ENCODE results near the gene CFAP54.

CFAP54 gene

DNA sequence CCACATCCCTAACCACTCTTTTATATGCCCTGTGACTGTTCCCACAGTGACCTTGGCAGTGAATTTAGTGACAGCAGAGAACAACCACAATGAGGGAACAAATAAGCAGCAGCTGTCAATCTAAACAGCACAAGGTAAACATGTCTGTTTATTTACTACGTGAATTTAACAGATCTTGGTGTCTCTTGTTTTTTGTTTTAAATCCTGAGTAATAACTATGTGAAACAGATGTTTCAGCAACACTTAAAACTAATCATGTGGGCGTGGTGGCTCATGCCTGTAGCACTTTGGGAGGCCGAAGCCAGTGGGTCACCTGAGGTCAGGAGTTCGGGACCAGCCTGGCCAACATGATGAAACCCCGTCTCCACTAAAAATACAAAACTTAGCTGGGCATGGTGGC lies 17.0 kb upstream of the CFAP54 start:
- DNase-seq (ENCODE audit: low read depth, low spot score) = no peak
- TF ChIP-seq, protein P1, sequence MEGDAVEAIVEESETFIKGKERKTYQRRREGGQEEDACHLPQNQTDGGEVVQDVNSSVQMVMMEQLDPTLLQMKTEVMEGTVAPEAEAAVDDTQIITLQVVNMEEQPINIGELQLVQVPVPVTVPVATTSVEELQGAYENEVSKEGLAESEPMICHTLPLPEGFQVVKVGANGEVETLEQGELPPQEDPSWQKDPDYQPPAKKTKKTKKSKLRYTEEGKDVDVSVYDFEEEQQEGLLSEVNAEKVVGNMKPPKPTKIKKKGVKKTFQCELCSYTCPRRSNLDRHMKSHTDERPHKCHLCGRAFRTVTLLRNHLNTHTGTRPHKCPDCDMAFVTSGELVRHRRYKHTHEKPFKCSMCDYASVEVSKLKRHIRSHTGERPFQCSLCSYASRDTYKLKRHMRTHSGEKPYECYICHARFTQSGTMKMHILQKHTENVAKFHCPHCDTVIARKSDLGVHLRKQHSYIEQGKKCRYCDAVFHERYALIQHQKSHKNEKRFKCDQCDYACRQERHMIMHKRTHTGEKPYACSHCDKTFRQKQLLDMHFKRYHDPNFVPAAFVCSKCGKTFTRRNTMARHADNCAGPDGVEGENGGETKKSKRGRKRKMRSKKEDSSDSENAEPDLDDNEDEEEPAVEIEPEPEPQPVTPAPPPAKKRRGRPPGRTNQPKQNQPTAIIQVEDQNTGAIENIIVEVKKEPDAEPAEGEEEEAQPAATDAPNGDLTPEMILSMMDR (IDR thresholded peaks at IDR 0.05; ENCODE audit: insufficient read depth, low read length, missing control alignments) = no peak
- no peak overlapping the region for H3K4me3 ChIP-seq (ENCODE audit: low read depth, low read length)
- POLR2A ChIA-PET = no interaction called here
- CTCF ChIA-PET = interaction anchor here (1.3 to 2.7 kb wide), 2 partner anchors 11 to 16 kb away, joined by 3 to 10 read pairs; no protein-coding TSS in a partner anchor

DNA sequence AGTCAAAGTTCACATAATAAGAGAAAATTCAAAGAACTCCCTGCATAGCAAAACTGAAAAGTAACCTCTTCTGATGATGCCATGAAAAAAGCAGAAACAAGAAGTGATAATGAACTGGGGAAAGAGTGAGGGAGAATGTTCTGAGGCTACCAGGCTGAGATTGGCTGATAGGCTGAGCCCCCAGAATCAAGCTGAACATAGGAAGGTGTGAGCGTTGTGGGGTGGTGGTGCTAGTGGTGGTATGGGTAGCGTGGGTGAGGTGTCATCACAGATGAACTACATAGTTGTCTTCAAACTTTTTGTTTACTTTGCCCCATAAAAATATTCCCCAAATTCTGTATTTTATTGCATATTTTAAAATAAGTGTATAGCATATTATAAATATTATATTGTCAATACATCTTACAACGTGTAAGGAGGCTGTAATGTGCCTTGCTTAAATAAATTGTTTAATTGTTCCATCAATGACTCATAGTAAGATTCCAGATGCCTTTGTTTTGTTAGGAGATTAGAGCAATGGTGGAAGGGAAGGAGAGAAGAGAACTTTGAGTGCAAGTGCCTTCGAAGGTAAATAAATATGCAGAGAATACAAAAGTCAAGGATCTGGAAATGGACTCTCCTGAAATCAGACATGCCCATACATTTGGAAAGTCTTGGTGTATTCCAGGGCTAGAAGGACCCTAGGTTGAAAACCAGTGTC lies 15.8 kb upstream of the CFAP54 start:
- no peak for DNase-seq (ENCODE audit: low read depth, low spot score)
- ChIA-PET CTCF (interaction anchor here (0.7 to 2.7 kb wide), 3 partner anchors 10 to 44 kb away, joined by 3 to 10 read pairs (median 4); no protein-coding TSS in a partner anchor), POLR2A (no interaction called here)
- H3K4me3 ChIP-seq (ENCODE audit: low read depth, low read length) = no peak overlapping the region
- TF ChIP-seq, protein P1 (IDR thresholded peaks at IDR 0.05; ENCODE audit: insufficient read depth, low read length, missing control alignments) = no peak

DNA sequence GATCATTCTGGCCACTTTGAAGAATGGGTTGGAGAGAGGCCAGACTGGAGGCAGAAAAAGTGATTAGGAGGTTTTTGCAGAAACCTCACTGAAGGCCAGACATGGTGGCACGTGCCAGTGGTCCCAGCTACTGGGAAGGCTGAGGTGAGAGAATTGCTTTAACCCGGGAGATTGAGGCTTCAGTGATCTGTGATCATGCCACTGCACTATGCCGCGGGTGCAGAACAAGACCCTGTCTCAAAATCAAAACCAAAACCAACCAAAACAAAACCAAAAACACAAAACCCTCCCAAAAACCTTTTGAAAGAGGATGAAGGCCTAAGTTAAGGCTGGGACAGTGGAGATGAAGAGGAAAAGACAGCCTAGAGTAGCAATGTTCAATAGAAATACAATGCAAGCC lies 15.2 kb upstream of the CFAP54 start:
- CTCF ChIA-PET = interaction anchor here (1.7 kb wide), 1 partner anchor 43 kb away, joined by 4 read pairs; no protein-coding TSS in a partner anchor
- DNase-seq (ENCODE audit: low read depth, low spot score) = no peak
- no peak overlapping the region for H3K4me3 ChIP-seq (ENCODE audit: low read depth, low read length)
- TF ChIP-seq, protein P1 (IDR thresholded peaks at IDR 0.05; ENCODE audit: insufficient read depth, low read length, missing control alignments) = no peak
- POLR2A ChIA-PET = no interaction called here

DNA sequence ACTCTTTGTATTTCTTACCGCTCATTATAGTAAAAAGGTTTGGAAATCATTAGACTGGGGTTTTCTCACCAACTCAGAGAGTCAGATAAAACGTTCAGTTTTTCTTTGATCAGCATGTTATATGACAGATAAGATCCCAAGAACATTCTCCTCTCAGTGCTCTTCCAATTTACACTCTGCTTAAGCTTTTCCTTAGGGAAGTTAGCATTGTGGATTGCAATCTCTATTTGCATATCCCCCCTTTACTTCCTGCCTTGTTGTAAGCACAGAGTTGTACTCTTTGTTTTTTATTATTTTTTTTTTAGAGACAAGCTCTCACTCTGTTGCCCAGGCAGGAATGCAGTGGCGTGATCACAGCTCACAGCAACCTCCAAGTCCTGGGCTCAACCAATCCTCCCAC lies 11.4 kb upstream of the CFAP54 start:
- DNase-seq (ENCODE audit: low read depth, low spot score) = no peak
- TF ChIP-seq, protein P1 (IDR thresholded peaks at IDR 0.05; ENCODE audit: insufficient read depth, low read length, missing control alignments) = no peak
- no peak overlapping the region for H3K4me3 ChIP-seq (ENCODE audit: low read depth, low read length)
- ChIA-PET CTCF (interaction anchor here (0.8 to 1.0 kb wide), 2 partner anchors 11 to 79 kb away, joined by 3 to 8 read pairs; partner anchors contain the start of gene CFAP54), POLR2A (interaction anchor here (1.0 kb wide), 1 partner anchor 9 kb away, joined by 3 read pairs; no protein-coding TSS in a partner anchor)

DNA sequence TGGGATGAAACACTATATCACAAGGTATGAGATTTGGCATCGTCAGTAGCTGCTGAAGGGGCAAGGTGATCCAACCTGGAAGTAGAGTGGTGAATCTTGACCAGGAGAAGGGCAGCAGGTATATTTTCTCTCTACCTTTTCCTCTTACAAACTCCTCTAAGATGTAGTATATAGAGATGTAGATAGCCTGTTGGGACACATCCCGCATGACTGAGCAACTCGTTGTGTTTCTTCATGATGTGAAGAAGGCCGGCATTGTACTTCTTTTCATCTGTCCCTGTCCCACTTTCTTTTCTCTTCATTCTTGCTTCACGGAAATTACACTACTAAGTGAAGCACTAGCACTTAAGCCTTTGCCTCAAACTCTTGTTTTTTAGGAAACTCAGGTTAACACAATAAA lies 7.3 kb upstream of the CFAP54 start:
- ChIA-PET CTCF (no interaction called here), POLR2A (interaction anchor here (0.7 kb wide), 1 partner anchor 33 kb away, joined by 4 read pairs; no protein-coding TSS in a partner anchor)
- TF ChIP-seq, protein P1 (IDR thresholded peaks at IDR 0.05; ENCODE audit: insufficient read depth, low read length, missing control alignments) = no peak

DNA sequence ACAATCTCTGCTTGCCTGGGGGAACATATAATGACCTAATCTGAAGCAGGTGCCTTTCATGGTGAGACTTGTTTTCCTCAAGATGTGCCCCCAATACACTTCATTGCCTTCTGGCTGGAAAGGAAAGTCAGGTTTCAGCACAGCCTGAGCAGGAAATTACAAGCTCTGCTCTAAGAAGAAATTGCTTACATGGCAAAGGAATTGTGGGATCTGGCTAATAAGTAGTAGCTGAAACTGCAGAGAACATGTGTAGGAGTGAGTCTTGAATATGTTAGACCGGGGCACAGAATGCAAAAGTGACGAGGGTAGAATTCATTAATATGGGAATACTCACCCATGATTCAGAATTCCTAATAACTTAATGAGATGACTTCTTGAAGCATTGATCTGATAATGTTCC lies 6.3 kb upstream of the CFAP54 start:
- no peak overlapping the region for H3K4me3 ChIP-seq (ENCODE audit: low read depth, low read length)
- TF ChIP-seq, protein P1 (IDR thresholded peaks at IDR 0.05; ENCODE audit: insufficient read depth, low read length, missing control alignments) = no peak
- ChIA-PET POLR2A (interaction anchor here (0.6 kb wide), 1 partner anchor 84 kb away, joined by 3 read pairs; no protein-coding TSS in a partner anchor), CTCF (interaction anchor here (0.6 to 1.6 kb wide), 2 partner anchors 10 to 267 kb away, joined by 3 read pairs; no protein-coding TSS in a partner anchor)
- DNase-seq (ENCODE audit: low read depth, low spot score) = no peak

More for the DNA sequence above, 7.3 kb upstream of the CFAP54 start:
- no peak overlapping the region for H3K4me3 ChIP-seq (ENCODE audit: low read depth, low read length)
- DNase-seq (ENCODE audit: low read depth, low spot score) = no peak
